CD8-positive, alpha-beta memory T cell (primary cell): ENCODE data around the gene CACNA2D1. TPM values are rescaled to one million over a fixed set of nuclear protein-coding genes. Genes with fewer than 3 reads are reported as not detected.

Source experiments
- CTCF ChIA-PET: fragments of 350-600 bp; sonication (Branson Sonifier 250); formaldehyde crosslinking; loops from one replicate; lab custom pipeline; 2021; ENCODE audit warnings: antibody characterized with exemption; lab: Charles Lee
- POLR2A ChIA-PET: fragments of 350-600 bp; sonication (Branson Sonifier 250); formaldehyde crosslinking; loops from one replicate; lab custom pipeline; 2021; ENCODE audit warnings: antibody characterized with exemption; lab: Charles Lee
- DNase-seq, 5 donors: peaks; one replicate each; pipeline versions ENCODE4 v3.0.0 to v3.0.0-alpha.2; 2020 to 2022; ENCODE audit warnings: mixed read lengths in 1 of 5
- H3K27ac ChIP-seq: one replicate; pipeline ENCODE4 v1.7.0; 2013; ENCODE audit warnings: low read depth, mild to moderate bottlenecking, low read length, moderate library complexity
- H3K27me3 ChIP-seq: 2 replicates; pipeline ENCODE4 v1.7.0; 2013; ENCODE audit warnings: low read length, mild to moderate bottlenecking; ENCODE audit not compliant: insufficient read depth, poor library complexity, severe bottlenecking
- H3K36me3 ChIP-seq: 2 replicates; pipeline ENCODE4 v1.7.0; 2013; ENCODE audit warnings: mild to moderate bottlenecking, low read length, moderate library complexity; ENCODE audit not compliant: insufficient read depth
- H3K4me1 ChIP-seq: 2 replicates; pipeline ENCODE4 v1.7.0; 2013; ENCODE audit warnings: mild to moderate bottlenecking, low read length, moderate library complexity; ENCODE audit not compliant: insufficient read depth
- H3K4me3 ChIP-seq: 2 replicates; pipeline ENCODE4 v1.7.0; 2013; ENCODE audit warnings: mild to moderate bottlenecking, low read length
- H3K9me3 ChIP-seq: 2 replicates; pipeline ENCODE4 v1.7.0; 2013; ENCODE audit warnings: mild to moderate bottlenecking, low read length
- H3K27ac Mint-ChIP-seq, 8 donors: one replicate each; pipeline ENCODE4 v1.8.0; 2020 to 2021; ENCODE audit warnings: mixed read lengths in 8 of 8, mild to moderate bottlenecking in 6 of 8, inconsistent platforms in 3 of 8, moderate library complexity in 3 of 8
- H3K27me3 Mint-ChIP-seq, 2 donors: one replicate each; pipeline ENCODE4 v1.8.0; 2020 to 2021; ENCODE audit warnings: mixed read lengths in 2 of 2, mild to moderate bottlenecking in 1 of 2, moderate library complexity in 1 of 2
- H3K36me3 Mint-ChIP-seq, 3 donors: one replicate each; pipeline ENCODE4 v1.8.0; 2020 to 2021; ENCODE audit warnings: mixed read lengths in 3 of 3, inconsistent platforms in 1 of 3, mild to moderate bottlenecking in 1 of 3
- H3K4me1 Mint-ChIP-seq, 3 donors: one replicate each; pipeline ENCODE4 v1.8.0; 2020 to 2021; ENCODE audit warnings: mixed read lengths in 3 of 3, inconsistent platforms in 1 of 3, mild to moderate bottlenecking in 1 of 3
- H3K4me3 Mint-ChIP-seq, 7 donors: one replicate each; pipeline ENCODE4 v1.8.0; 2020 to 2021; ENCODE audit warnings: mixed read lengths in 7 of 7, mild to moderate bottlenecking in 6 of 7, moderate library complexity in 4 of 7, inconsistent platforms in 2 of 7
- H3K9me3 Mint-ChIP-seq, 5 donors: one replicate each; pipeline ENCODE4 v1.8.0; 2020 to 2022; ENCODE audit warnings: mixed read lengths in 5 of 5, mild to moderate bottlenecking in 3 of 5, moderate library complexity in 2 of 5, inconsistent platforms in 1 of 5
- polyA plus RNA-seq: library from polyadenylated mRNA; unstranded; fragments of 300-500 nt; fragmentation: Illumina TruSeq; gene quantifications from one replicate; pipeline ENCODE4 v1.2.3, GENCODE V29; 2021
- total RNA-seq, 2 experiments: library from RNA; stranded (reverse); gene quantifications; one replicate each; pipeline ENCODE4 v1.2.3, GENCODE V29; 2021

CACNA2D1 gene
- total and polyA plus RNA-seq, 3 experiments from 2014 or later = not detected

GRCh38 chr7:82384779-82385178 is 58.8 kb downstream of the CACNA2D1 start:
- H3K4me1 Mint-ChIP-seq = no peaks in the 10 kb centered on the region
- DNase-seq = no peak
- no peak overlapping the region for H3K27ac ChIP-seq

GRCh38 chr7:82384051-82384464 is 59.5 kb downstream of the CACNA2D1 start:
- Mint-ChIP-seq H3K27ac (no peak overlapping the region), H3K27me3 (no peaks in the 10 kb centered on the region), H3K36me3 (no peaks in the 10 kb centered on the region), H3K4me1 (no peaks in the 10 kb centered on the region), H3K4me3 (no peak overlapping the region), H3K9me3 (peaks cover 0 to 8% (median 0%) of the 10 kb centered on the region in 5 donors)
- DNase-seq = no peak
- Histone ChIP-seq H3K36me3 (no peaks in the 10 kb centered on the region), H3K9me3 (no peaks in the 10 kb centered on the region), H3K4me3 (no peak overlapping the region), H3K27ac (no peak overlapping the region), H3K4me1 (no peaks in the 10 kb centered on the region), H3K27me3 (no peaks in the 10 kb centered on the region)
- ChIA-PET POLR2A (no interaction called here), CTCF (no interaction called here)

More at GRCh38 chr7:82384779-82385178, 58.8 kb downstream of the CACNA2D1 start:
- no peaks in the 10 kb centered on the region for H3K36me3 ChIP-seq
- H3K9me3 ChIP-seq = no peaks in the 10 kb centered on the region
- CTCF ChIA-PET = no interaction called here
- no peaks in the 10 kb centered on the region for H3K27me3 ChIP-seq
- H3K27ac Mint-ChIP-seq = peak overlapping the region in 1 of 8 donors; percentile 66
- peaks cover 0 to 8% (median 0%) of the 10 kb centered on the region in 5 donors for H3K9me3 Mint-ChIP-seq
- H3K4me1 ChIP-seq = no peaks in the 10 kb centered on the region
- POLR2A ChIA-PET = no interaction called here
- no peaks in the 10 kb centered on the region for H3K36me3 Mint-ChIP-seq
- H3K27me3 Mint-ChIP-seq = no peaks in the 10 kb centered on the region
- H3K4me3 ChIP-seq = no peak overlapping the region
- no peak overlapping the region for H3K4me3 Mint-ChIP-seq

GRCh38 chr7:82382276-82382675 is 61.3 kb downstream of the CACNA2D1 start:
- H3K27me3 ChIP-seq = no peaks in the 10 kb centered on the region
- Mint-ChIP-seq H3K27ac (no peak overlapping the region), H3K4me1 (no peaks in the 10 kb centered on the region), H3K27me3 (no peaks in the 10 kb centered on the region), H3K36me3 (no peaks in the 10 kb centered on the region), H3K4me3 (no peak overlapping the region), H3K9me3 (peaks cover 0 to 7% (median 0%) of the 10 kb centered on the region in 5 donors)
- no peaks in the 10 kb centered on the region for H3K9me3 ChIP-seq
- H3K4me1 ChIP-seq = no peaks in the 10 kb centered on the region
- no peaks in the 10 kb centered on the region for H3K36me3 ChIP-seq
- no peak overlapping the region for H3K27ac ChIP-seq
- no peak for DNase-seq
- POLR2A ChIA-PET = no interaction called here
- H3K4me3 ChIP-seq = no peak overlapping the region
- CTCF ChIA-PET = no interaction called here

GRCh38 chr7:82376739-82377138 is 66.8 kb downstream of the CACNA2D1 start:
- H3K9me3 ChIP-seq = no peaks in the 10 kb centered on the region
- peaks cover 0 to 11% (median 4%) of the 10 kb centered on the region in 5 donors for H3K9me3 Mint-ChIP-seq
- no peaks in the 10 kb centered on the region for H3K4me1 Mint-ChIP-seq
- H3K27ac Mint-ChIP-seq = no peak overlapping the region
- no peaks in the 10 kb centered on the region for H3K36me3 ChIP-seq
- H3K4me3 Mint-ChIP-seq = no peak overlapping the region
- H3K4me3 ChIP-seq = no peak overlapping the region
- H3K27me3 ChIP-seq = no peaks in the 10 kb centered on the region
- ChIA-PET POLR2A (no interaction called here), CTCF (no interaction called here)
- no peak for DNase-seq
- no peaks in the 10 kb centered on the region for H3K36me3 Mint-ChIP-seq
- H3K27me3 Mint-ChIP-seq = no peaks in the 10 kb centered on the region
- no peak overlapping the region for H3K27ac ChIP-seq
- H3K4me1 ChIP-seq = no peaks in the 10 kb centered on the region

GRCh38 chr7:82375713-82376112 is 67.9 kb downstream of the CACNA2D1 start:
- Histone ChIP-seq H3K27me3 (no peaks in the 10 kb centered on the region), H3K27ac (no peak overlapping the region), H3K36me3 (no peaks in the 10 kb centered on the region), H3K4me3 (no peak overlapping the region), H3K4me1 (no peaks in the 10 kb centered on the region), H3K9me3 (no peaks in the 10 kb centered on the region)
- H3K9me3 Mint-ChIP-seq = peaks cover 0 to 11% (median 4%) of the 10 kb centered on the region in 5 donors
- ChIA-PET POLR2A (no interaction called here), CTCF (no interaction called here)
- no peak for DNase-seq
- no peaks in the 10 kb centered on the region for H3K27me3 Mint-ChIP-seq
- no peaks in the 10 kb centered on the region for H3K36me3 Mint-ChIP-seq
- no peaks in the 10 kb centered on the region for H3K4me1 Mint-ChIP-seq
- no peak overlapping the region for H3K4me3 Mint-ChIP-seq
- H3K27ac Mint-ChIP-seq = no peak overlapping the region

- H3K9me3 Mint-ChIP-seq = peaks cover 0 to 11% (median 4%) of the 10 kb centered on the region in 5 donors
- Histone ChIP-seq H3K9me3 (no peaks in the 10 kb centered on the region), H3K27ac (no peak overlapping the region), H3K4me3 (no peak overlapping the region), H3K36me3 (no peaks in the 10 kb centered on the region), H3K27me3 (no peaks in the 10 kb centered on the region), H3K4me1 (no peaks in the 10 kb centered on the region)
- DNase-seq = no peak
- no peak overlapping the region for H3K27ac Mint-ChIP-seq
- no peaks in the 10 kb centered on the region for H3K36me3 Mint-ChIP-seq
- H3K4me1 Mint-ChIP-seq = no peaks in the 10 kb centered on the region
- ChIA-PET CTCF (no interaction called here), POLR2A (no interaction called here)
- no peak overlapping the region for H3K4me3 Mint-ChIP-seq
- H3K27me3 Mint-ChIP-seq = no peaks in the 10 kb centered on the region
Measured at GRCh38 chr7:82375129-82375528, 68.4 kb downstream of the CACNA2D1 start.

GRCh38 chr7:82373926-82374635 is 69.5 kb downstream of the CACNA2D1 start:
- Mint-ChIP-seq H3K4me3 (no peak overlapping the region), H3K9me3 (peaks cover 0 to 11% (median 4%) of the 10 kb centered on the region in 5 donors), H3K36me3 (no peaks in the 10 kb centered on the region), H3K4me1 (no peaks in the 10 kb centered on the region), H3K27me3 (no peaks in the 10 kb centered on the region), H3K27ac (no peak overlapping the region)
- no peak overlapping the region for H3K27ac ChIP-seq
- CTCF ChIA-PET = no interaction called here
- H3K27me3 ChIP-seq = no peaks in the 10 kb centered on the region
- no peak for DNase-seq
- no peaks in the 10 kb centered on the region for H3K4me1 ChIP-seq
- no peak overlapping the region for H3K4me3 ChIP-seq
- no peaks in the 10 kb centered on the region for H3K36me3 ChIP-seq
- POLR2A ChIA-PET = no interaction called here
- H3K9me3 ChIP-seq = no peaks in the 10 kb centered on the region

GRCh38 chr7:82364671-82365070 is 78.9 kb downstream of the CACNA2D1 start:
- Mint-ChIP-seq H3K27ac (no peak overlapping the region), H3K4me3 (no peak overlapping the region), H3K36me3 (no peaks in the 10 kb centered on the region), H3K9me3 (peaks cover 0 to 9% (median 0%) of the 10 kb centered on the region in 5 donors), H3K27me3 (no peaks in the 10 kb centered on the region), H3K4me1 (no peaks in the 10 kb centered on the region)
- Histone ChIP-seq H3K4me3 (no peak overlapping the region), H3K4me1 (no peaks in the 10 kb centered on the region), H3K27me3 (no peaks in the 10 kb centered on the region), H3K9me3 (no peaks in the 10 kb centered on the region), H3K36me3 (no peaks in the 10 kb centered on the region), H3K27ac (no peak overlapping the region)
- POLR2A ChIA-PET = no interaction called here
- CTCF ChIA-PET = no interaction called here
- DNase-seq = no peak
